ENCODE data around the gene TENM3.

- TF ChIP-seq CTCF (IDR thresholded peaks at IDR 0.05; ENCODE audit: low read depth, low read length) (no peak), EZH2phosphoT487 (IDR thresholded peaks at IDR 0.05; ENCODE audit: low read depth) (no peak)
Observed at GRCh38 chr4:182488896-182489295, 245.7 kb downstream of the TENM3 start.
